Fibroblast of the aortic adventitia (primary cell): ENCODE measurements around the gene CRY1. TPM values are rescaled to one million over a fixed set of nuclear protein-coding genes. Genes with fewer than 3 reads are reported as not detected.

Experiments
- DNase-seq: peaks from one replicate; pipeline ENCODE4 v3.0.0-alpha.2; 2010; ENCODE audit warnings: low read depth
- H3K4me3 ChIP-seq: 2 replicates; pipeline ENCODE4 v1.5.1; 2011; ENCODE audit warnings: low read depth, mild to moderate bottlenecking, control low read depth, low read length, moderate library complexity
- total RNA-seq: library from RNA; depleted of rRNA; stranded (reverse); fragments of >200 nt; gene quantifications from 2 replicates; pipeline ENCODE4 v1.2.3, GENCODE V29; 2012; ENCODE audit warnings: low replicate concordance
- TF ChIP-seq, protein P1 (sequence below): IDR thresholded peaks from 2 replicates; pipeline ENCODE4 v1.5.1; 2011; ENCODE audit warnings: mild to moderate bottlenecking, low read length, control low read depth, inconsistent platforms; ENCODE audit not compliant: insufficient read depth

CRY1 gene
- total RNA-seq, 1 donor: 19.2 TPM

DNA sequence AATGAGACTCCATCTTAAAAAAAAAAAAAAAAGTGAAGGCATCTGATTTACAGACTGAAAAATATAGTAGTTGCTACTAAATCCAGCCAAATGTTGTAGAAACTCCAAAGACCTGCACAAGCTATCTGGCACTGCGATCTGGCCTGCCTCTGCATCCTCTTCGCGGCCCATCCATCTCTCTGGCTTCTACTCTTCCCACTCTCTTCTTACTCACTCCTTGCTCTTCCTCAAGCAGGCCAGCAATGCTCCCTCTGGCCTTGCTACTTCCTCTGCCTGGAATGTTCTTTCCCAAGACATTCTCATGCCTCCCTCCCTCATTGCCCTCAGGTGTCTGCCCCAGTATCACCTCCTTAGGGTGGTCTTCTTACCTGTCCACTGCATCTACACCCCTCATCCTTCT, 9.7 kb upstream of the CRY1 start:
- TF ChIP-seq, protein P1, sequence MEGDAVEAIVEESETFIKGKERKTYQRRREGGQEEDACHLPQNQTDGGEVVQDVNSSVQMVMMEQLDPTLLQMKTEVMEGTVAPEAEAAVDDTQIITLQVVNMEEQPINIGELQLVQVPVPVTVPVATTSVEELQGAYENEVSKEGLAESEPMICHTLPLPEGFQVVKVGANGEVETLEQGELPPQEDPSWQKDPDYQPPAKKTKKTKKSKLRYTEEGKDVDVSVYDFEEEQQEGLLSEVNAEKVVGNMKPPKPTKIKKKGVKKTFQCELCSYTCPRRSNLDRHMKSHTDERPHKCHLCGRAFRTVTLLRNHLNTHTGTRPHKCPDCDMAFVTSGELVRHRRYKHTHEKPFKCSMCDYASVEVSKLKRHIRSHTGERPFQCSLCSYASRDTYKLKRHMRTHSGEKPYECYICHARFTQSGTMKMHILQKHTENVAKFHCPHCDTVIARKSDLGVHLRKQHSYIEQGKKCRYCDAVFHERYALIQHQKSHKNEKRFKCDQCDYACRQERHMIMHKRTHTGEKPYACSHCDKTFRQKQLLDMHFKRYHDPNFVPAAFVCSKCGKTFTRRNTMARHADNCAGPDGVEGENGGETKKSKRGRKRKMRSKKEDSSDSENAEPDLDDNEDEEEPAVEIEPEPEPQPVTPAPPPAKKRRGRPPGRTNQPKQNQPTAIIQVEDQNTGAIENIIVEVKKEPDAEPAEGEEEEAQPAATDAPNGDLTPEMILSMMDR: no peak
- H3K4me3 ChIP-seq: no peak overlapping the region
- no peak for DNase-seq

DNA sequence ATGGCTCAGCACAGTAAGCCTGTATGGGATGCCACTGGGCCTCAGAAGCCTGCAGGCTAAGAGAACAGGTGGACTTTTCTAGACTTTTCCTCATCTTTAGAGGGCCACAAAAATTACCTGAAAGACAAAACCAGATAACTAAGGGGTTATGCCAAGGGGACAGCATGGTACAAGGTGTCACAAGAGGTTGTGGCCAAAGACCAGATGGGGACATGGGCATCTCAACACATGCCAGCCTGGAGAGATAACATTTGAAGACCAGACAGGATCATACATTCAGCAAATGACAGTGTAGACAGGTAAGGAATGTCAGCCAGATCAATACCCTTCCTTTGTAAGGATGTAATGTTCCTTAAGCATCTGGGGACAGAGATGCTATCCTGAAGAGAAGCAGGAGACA, 8.9 kb upstream of the CRY1 start:
- TF ChIP-seq, protein P1: no peak
- no peak overlapping the region for H3K4me3 ChIP-seq
- no peak for DNase-seq

DNA sequence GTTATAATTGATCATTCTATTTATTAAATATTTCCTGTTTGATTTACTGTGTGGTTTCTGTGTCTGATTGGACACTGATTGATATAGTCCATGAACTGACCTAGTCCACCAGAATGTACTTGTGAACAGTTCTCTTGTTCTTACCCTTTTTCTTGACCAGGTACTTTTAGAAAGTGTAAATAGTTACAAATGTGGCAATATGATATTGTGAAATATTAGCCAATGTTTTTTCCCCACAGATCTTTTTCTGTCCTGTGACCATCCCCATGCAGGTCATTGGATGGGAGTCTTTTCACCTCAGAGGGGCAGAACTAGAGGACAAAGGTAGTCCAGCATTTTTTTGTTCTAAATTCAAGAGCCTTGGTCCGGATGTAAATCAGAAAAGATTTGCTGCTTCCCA, 8.3 kb upstream of the CRY1 start:
- no peak overlapping the region for H3K4me3 ChIP-seq
- TF ChIP-seq, protein P1: no peak
- no peak for DNase-seq

DNA sequence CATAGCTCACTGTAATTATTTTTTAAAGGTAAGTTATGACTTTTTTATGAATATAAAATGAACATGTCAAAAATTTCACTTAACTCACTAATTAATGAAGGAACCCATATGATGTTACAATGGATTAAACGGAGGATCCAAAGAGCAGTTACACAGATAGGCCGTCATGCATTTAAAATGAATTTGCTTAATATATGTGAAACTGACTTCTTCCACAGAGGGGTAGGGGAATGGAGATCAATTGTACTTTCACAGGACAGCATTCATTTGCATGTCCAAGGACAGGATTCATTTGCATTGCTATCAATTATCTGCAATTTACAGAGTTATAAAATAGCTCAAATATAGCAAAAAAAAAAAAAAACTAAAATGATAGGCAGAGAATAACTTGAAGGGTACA, 6.6 kb upstream of the CRY1 start:
- H3K4me3 ChIP-seq: no peak overlapping the region
- TF ChIP-seq, protein P1: no peak
- DNase-seq: no peak

DNA sequence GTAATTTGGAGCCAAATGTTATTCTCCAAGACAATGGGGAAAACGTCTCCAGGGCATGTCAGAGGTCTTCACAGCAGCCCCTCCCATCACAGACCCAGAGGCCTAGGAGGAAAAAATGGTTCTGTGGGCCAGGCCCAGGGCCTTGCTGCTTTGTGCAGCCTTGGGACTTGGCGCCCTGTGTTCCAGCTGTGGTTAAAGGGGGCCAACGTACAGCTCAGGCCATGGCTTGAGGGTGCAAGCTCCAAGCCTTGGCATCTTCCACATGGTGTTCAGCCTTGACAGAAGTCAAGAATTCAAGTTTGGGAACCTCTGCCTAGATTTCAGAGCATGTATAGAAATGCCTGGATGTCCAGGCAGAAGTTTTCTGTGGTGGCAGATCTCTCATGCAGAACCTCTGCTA, 3.2 kb upstream of the CRY1 start:
- TF ChIP-seq, protein P1: no peak
- DNase-seq: no peak
- no peak overlapping the region for H3K4me3 ChIP-seq

DNA sequence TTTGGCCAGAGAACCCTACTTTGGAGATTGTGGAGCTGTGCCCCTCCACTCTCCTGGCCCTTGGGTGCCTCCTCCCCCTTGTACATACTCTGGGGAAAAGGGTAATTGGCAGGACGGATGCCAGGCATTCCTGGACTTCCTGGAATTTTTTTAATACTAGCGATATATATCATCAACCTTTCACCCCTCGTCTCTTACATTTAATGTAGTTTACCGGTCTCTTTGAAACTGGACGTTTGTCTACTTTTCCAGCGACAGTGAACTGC, 767 bp upstream of the CRY1 start:
- H3K4me3 ChIP-seq: peak overlapping the region; percentile 92
- no peak for DNase-seq
- TF ChIP-seq, protein P1: no peak

DNA sequence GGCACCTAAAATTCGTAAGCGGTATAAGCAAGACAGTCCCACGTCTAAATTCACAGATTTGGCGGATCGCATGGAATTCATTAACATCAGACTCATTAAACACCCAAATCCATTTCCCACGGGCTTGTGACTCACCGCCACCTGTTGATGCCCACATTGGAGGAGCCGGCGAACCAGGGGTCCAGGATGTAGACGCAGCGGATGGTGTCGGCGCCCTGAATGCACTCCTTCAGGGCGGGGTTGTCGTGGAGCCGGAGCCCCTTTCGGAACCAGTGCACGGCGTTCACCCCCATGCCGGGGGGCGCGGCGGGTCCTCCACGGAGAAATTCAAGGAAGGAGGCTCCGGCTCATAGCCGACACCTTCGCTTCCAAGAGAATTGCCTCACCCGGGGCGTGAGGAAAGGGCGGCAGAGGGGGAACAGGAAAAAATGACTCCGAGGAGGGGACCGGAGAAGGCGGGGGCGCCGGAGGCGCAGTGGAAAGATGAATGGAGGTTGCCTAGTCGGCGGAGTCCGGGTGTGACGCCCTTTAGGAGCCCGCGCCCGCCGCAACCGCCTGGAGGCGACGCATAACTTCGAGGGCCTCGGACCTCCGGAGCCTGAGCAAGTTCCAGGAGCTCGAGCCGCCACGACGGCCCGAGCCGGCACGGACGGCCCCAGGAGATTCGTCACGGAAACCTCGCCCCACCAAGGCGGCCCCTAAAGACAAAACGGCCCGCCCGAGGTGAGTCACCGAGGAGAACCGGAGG, 506 bp downstream of the CRY1 start:
- TF ChIP-seq, protein P1: no peak
- DNase-seq: peak; percentile 49
- H3K4me3 ChIP-seq: peak overlapping the region; percentile 92
